IgD-negative memory B cell (primary cell): ENCODE data around the gene CXCL14. TPM values are rescaled to one million over a fixed set of nuclear protein-coding genes. Genes with fewer than 3 reads are reported as not detected.
"Not testable (repeated sequence)": the region's sequence is repeated elsewhere in the genome, so short reads cannot be mapped to it uniquely, and the experiment has no call there.

ENCODE experiments used
- H3K27ac Mint-ChIP-seq, 3 donors: one replicate each; pipeline ENCODE4 v1.8.0; 2020 to 2022; ENCODE audit warnings: mild to moderate bottlenecking in 3 of 3, mixed read lengths in 3 of 3, moderate library complexity in 1 of 3
- H3K27me3 Mint-ChIP-seq: one replicate; pipeline ENCODE4 v1.8.0; 2021; ENCODE audit warnings: mixed read lengths
- H3K36me3 Mint-ChIP-seq: one replicate; pipeline ENCODE4 v1.8.0; 2020; ENCODE audit warnings: mild to moderate bottlenecking, mixed read lengths
- H3K4me1 Mint-ChIP-seq, 3 donors: one replicate each; pipeline ENCODE4 v1.8.0; 2020 to 2022; ENCODE audit warnings: mixed read lengths in 3 of 3, mild to moderate bottlenecking in 1 of 3
- H3K4me3 Mint-ChIP-seq, 4 donors: one replicate each; pipeline ENCODE4 v1.8.0; 2020 to 2022; ENCODE audit warnings: mild to moderate bottlenecking in 4 of 4, mixed read lengths in 4 of 4, moderate library complexity in 3 of 4
- H3K9me3 Mint-ChIP-seq, 3 donors: one replicate each; pipeline ENCODE4 v1.8.0; 2020 to 2021; ENCODE audit warnings: mixed read lengths in 3 of 3, mild to moderate bottlenecking in 1 of 3
- polyA plus RNA-seq: library from polyadenylated mRNA; unstranded; fragments of 300-500 nt; fragmentation: Illumina TruSeq; gene quantifications from one replicate; pipeline ENCODE4 v1.2.3, GENCODE V29; 2021

Gene CXCL14
- polyA plus RNA-seq, 1 donor from 2014 or later = not detected

GRCh38 chr5:135535420-135535819 lies 43.4 kb downstream of the CXCL14 start:
- Mint-ChIP-seq H3K4me1 (peaks cover 0 to 8% (median 0%) of the 10 kb centered on the region in 3 donors), H3K36me3 (peaks cover 1% of the 10 kb centered on the region), H3K9me3 (peaks cover 0 to 5% (median 0%) of the 10 kb centered on the region in 3 donors), H3K27me3 (peaks cover 69% of the 10 kb centered on the region), H3K27ac (no peak overlapping the region), H3K4me3 (peak overlapping the region in 2 of 4 donors; percentile 14 to 45)

- peak overlapping the region in 1 of 3 donors; percentile 50 for H3K27ac Mint-ChIP-seq
These were observed 44.0 kb downstream of the CXCL14 start for GRCh38 chr5:135534609-135535419.

GRCh38 chr5:135533794-135534193 lies 45.0 kb downstream of the CXCL14 start:
- Mint-ChIP-seq H3K4me1 (peaks cover 0 to 8% (median 0%) of the 10 kb centered on the region in 3 donors), H3K36me3 (peaks cover 1% of the 10 kb centered on the region), H3K27me3 (peaks cover 66% of the 10 kb centered on the region), H3K4me3 (peak overlapping the region in 1 of 4 donors; percentile 60), H3K27ac (peak overlapping the region in 1 of 3 donors; percentile 1), H3K9me3 (peaks cover 0 to 5% (median 0%) of the 10 kb centered on the region in 3 donors)

More at GRCh38 chr5:135534609-135535419, 44.0 kb downstream of the CXCL14 start:
- Mint-ChIP-seq H3K36me3 (peaks cover 1% of the 10 kb centered on the region), H3K4me3 (peak overlapping the region in 2 of 4 donors; percentile 28 to 58), H3K27me3 (peaks cover 72% of the 10 kb centered on the region), H3K9me3 (peaks cover 0 to 5% (median 0%) of the 10 kb centered on the region in 3 donors), H3K4me1 (peaks cover 0 to 8% (median 0%) of the 10 kb centered on the region in 3 donors)

- no peak overlapping the region for H3K27ac Mint-ChIP-seq
- H3K4me1 Mint-ChIP-seq = peaks cover 0 to 8% (median 0%) of the 10 kb centered on the region in 3 donors
- H3K36me3 Mint-ChIP-seq = peaks cover 1% of the 10 kb centered on the region
- peaks cover 63% of the 10 kb centered on the region for H3K27me3 Mint-ChIP-seq
- peaks cover 0 to 5% (median 0%) of the 10 kb centered on the region in 3 donors for H3K9me3 Mint-ChIP-seq
- no peak overlapping the region for H3K4me3 Mint-ChIP-seq
These were observed 45.5 kb downstream of the CXCL14 start for GRCh38 chr5:135533334-135533733.

GRCh38 chr5:135529576-135529975 lies 49.2 kb downstream of the CXCL14 start:
- not testable (repeated sequence) for H3K4me1 Mint-ChIP-seq, H3K36me3 Mint-ChIP-seq, H3K9me3 Mint-ChIP-seq, H3K4me3 Mint-ChIP-seq, H3K27ac Mint-ChIP-seq
- H3K27me3 Mint-ChIP-seq = peaks cover 50% of the 10 kb centered on the region

- Mint-ChIP-seq H3K4me1 (no peaks in the 10 kb centered on the region), H3K4me3 (no peak overlapping the region), H3K27ac (no peak overlapping the region), H3K27me3 (peaks cover 41% of the 10 kb centered on the region), H3K9me3 (peaks cover 8 to 12% (median 9%) of the 10 kb centered on the region in 3 donors), H3K36me3 (no peaks in the 10 kb centered on the region)
These were observed 51.9 kb downstream of the CXCL14 start for GRCh38 chr5:135526924-135527323.

GRCh38 chr5:135521964-135522363 lies 56.8 kb downstream of the CXCL14 start:
- H3K36me3 Mint-ChIP-seq = no peaks in the 10 kb centered on the region
- no peak overlapping the region for H3K4me3 Mint-ChIP-seq
- H3K9me3 Mint-ChIP-seq = peaks cover 8 to 15% (median 9%) of the 10 kb centered on the region in 3 donors
- no peaks in the 10 kb centered on the region for H3K4me1 Mint-ChIP-seq
- no peak overlapping the region for H3K27ac Mint-ChIP-seq
- peaks cover 27% of the 10 kb centered on the region for H3K27me3 Mint-ChIP-seq

Other genes starting within 250 kb of the CXCL14 start
- gene MACROH2A1, start 179.8 kb downstream of the CXCL14 start, polyA plus RNA-seq = 121 TPM
- not detected for gene DCANP1, start 131.6 kb downstream of the CXCL14 start, polyA plus RNA-seq
- not detected for gene TIFAB, start 126.6 kb downstream of the CXCL14 start, polyA plus RNA-seq
- not detected for gene NEUROG1, start 43.0 kb downstream of the CXCL14 start, polyA plus RNA-seq